HCT116 (cell line): ENCODE measurements around the gene ALAS1.

ENCODE experiments used
- POLR2A ChIP-seq: IDR thresholded peaks from 2 replicates; pipeline ENCODE4 v1.7.0; 2011; ENCODE audit warnings: borderline replicate concordance; ENCODE audit not compliant: insufficient read depth, insufficient read length; ENCODE audit errors: extremely low read depth
- POLR2AphosphoS5 ChIP-seq: IDR thresholded peaks from 2 replicates; pipeline ENCODE4 v1.6.1; 2011; ENCODE audit warnings: mild to moderate bottlenecking, low read depth, low read length, moderate library complexity
- RAD21 ChIP-seq: IDR thresholded peaks from 2 replicates; pipeline ENCODE4 v1.6.1; 2012; ENCODE audit warnings: low read depth, mild to moderate bottlenecking
- SP1 ChIP-seq: IDR thresholded peaks from 2 replicates; pipeline ENCODE4 v1.6.1; 2012; ENCODE audit warnings: low read depth

DNA sequence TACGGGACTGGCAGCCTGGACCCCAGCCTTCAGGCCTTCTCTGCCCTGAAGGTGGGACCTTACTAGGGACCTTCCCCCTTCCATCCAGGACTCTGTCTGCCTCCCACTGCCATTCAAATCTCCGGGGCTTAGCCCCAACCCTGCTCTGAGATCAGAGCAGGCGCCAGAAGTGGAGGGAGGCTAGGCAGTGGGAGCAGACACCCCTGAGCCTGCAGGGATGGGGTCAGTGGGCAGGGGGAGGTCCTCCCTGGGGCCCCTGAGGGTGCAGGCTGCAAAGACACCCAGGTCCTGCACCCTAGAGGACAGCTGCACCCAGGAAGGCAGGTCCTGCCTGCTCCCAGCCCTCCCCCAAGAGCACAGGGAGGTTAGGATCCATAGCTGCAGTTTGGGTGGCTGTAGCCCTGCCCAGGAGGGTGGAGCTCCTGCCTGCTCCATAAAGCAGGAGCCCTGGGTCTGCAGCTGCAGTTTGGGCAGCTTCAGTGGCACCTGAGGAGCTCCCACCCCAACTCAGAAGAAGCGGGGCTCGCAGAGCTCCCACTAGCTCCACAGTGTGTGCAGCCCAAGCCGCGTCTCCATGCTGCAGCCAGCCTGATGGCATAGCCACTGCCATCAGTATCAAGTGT lies 35.6 kb upstream of the ALAS1 start:
- TF ChIP-seq RAD21 (no peak), POLR2AphosphoS5 (no peak), POLR2A (no peak), SP1 (no peak)
